Measurements from ENCODE around the gene METTL16. TPM values are rescaled to one million over a fixed set of nuclear protein-coding genes. Genes with fewer than 3 reads are reported as not detected.

The METTL16 gene
- polyA plus RNA-seq, 3 donors from 2014 or later, result 7.9 to 23.8 (median 11.8) TPM

- peaks cover 0 to 5% (median 0%) of the 10 kb centered on the region in 3 donors for H3K36me3 Mint-ChIP-seq
- peaks cover 0 to 3% (median 0%) of the 10 kb centered on the region in 3 donors for H3K27me3 Mint-ChIP-seq (ENCODE audit: low read depth in 3 of 3)
- DNase-seq, result no peak
- H3K9me3 Mint-ChIP-seq, result no peaks in the 10 kb centered on the region
- H3K4me3 Mint-ChIP-seq, result no peak overlapping the region
- no peak overlapping the region for H3K27ac Mint-ChIP-seq
- peaks cover 32 to 67% of the 10 kb centered on the region in 2 donors for H3K4me1 Mint-ChIP-seq
These were observed 26.1 kb downstream of the METTL16 start for GRCh38 chr17:2485543-2485942.

DNA sequence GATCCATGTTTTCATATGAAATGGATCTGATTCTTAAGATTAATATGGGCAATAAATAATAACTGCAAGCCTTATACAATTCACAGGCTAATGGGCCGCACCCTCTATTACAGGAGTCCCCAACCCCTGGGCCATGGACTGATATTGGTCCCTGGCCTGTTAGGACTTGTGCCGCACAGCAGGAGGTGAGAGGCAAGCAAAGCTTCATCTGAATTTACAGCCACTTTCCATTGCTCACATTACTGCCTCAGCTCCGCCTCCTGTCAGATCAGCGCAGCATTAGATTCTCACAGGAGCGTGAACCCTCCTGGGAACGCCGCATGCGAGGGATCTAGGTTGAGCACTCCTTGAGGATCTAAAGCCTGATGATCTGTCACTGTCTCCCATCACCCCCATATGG is 26.8 kb downstream of the METTL16 start:
- Mint-ChIP-seq H3K4me1 (peaks cover 32 to 66% of the 10 kb centered on the region in 2 donors), H3K9me3 (no peaks in the 10 kb centered on the region), H3K36me3 (peaks cover 0 to 5% (median 3%) of the 10 kb centered on the region in 3 donors), H3K4me3 (no peak overlapping the region), H3K27ac (no peak overlapping the region), H3K27me3 (ENCODE audit: low read depth in 3 of 3) (peaks cover 0 to 3% (median 0%) of the 10 kb centered on the region in 3 donors)
- DNase-seq, result no peak

DNA sequence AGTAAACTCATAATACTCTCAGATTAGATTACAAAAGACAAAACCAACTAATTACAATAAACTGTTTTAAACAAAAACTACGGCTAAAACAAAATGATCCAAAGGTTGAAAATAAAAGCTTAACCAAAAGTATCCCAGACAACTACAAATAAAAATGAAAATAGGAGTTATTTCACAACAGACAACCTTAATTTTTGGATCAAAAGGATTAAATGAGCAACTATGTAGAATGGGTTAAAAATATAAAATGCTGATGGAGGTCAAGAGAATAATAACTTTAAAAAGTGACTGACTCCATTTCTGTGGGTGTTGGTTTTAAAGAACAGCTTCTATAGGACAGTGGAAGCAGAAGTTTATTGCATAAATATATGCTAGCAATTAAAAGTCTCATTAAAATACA is 28.6 kb downstream of the METTL16 start:
- DNase-seq, result no peak
- H3K36me3 Mint-ChIP-seq, result peaks cover 0 to 4% (median 1%) of the 10 kb centered on the region in 3 donors
- H3K27me3 Mint-ChIP-seq (ENCODE audit: low read depth in 3 of 3), result peaks cover 0 to 7% (median 2%) of the 10 kb centered on the region in 3 donors
- no peak overlapping the region for H3K4me3 Mint-ChIP-seq
- H3K4me1 Mint-ChIP-seq, result peaks cover 34 to 56% of the 10 kb centered on the region in 2 donors
- H3K9me3 Mint-ChIP-seq, result no peaks in the 10 kb centered on the region
- H3K27ac Mint-ChIP-seq, result peak overlapping the region in 2 of 6 donors; percentile 2 to 35

DNA sequence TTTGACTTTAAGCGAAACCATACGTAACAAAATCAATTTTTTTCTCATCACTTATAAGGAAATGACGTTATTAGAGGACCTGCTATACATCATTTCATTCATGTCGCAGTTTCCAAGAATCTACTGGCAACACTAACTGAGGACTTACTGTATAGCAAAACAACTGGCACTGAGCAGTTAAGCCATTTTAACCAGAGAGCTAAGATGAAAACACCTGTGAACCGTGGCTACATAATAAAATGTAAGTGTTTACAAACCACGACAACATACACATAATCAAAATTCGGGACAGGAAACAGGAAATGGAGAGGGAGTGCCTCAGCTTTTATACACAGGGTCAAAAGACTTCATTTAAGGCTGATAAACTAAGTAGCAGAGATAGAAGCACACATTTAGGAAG is 29.5 kb downstream of the METTL16 start:
- Mint-ChIP-seq H3K4me1 (peaks cover 34 to 53% of the 10 kb centered on the region in 2 donors), H3K4me3 (peak overlapping the region; percentile 8 to 60 (median 29)), H3K27ac (peak overlapping the region; percentile 13 to 84 (median 37)), H3K9me3 (no peaks in the 10 kb centered on the region), H3K36me3 (peaks cover 0 to 11% (median 6%) of the 10 kb centered on the region in 3 donors), H3K27me3 (ENCODE audit: low read depth in 3 of 3) (peaks cover 0 to 7% (median 2%) of the 10 kb centered on the region in 3 donors)
- DNase-seq, result peak in 1 of 3 donors; percentile 1

DNA sequence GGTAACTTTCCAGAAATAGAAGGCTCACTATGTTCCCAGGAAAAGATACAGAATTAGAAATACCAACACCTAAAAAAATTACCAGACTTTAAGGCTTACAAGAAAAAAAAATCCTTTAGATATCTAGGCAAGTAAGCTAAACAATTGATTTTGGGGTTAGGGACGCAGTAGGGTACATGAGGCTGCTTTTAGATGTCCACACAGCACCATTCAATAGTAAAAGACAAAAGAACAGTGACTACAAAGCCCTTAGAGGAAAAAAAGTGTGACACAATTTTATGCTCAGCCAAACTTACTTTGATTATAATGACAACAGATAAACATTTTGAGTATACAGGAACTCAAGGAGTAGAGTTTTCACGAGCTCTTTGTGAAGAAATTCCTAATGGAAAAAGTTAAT is 29.9 kb downstream of the METTL16 start:
- Mint-ChIP-seq H3K4me3 (peak overlapping the region in 1 of 5 donors; percentile 23), H3K4me1 (peaks cover 32 to 48% of the 10 kb centered on the region in 2 donors), H3K27me3 (ENCODE audit: low read depth in 3 of 3) (peaks cover 0 to 8% (median 2%) of the 10 kb centered on the region in 3 donors), H3K27ac (peak overlapping the region in 4 of 6 donors; percentile 19 to 84 (median 55)), H3K36me3 (peaks cover 0 to 11% (median 6%) of the 10 kb centered on the region in 3 donors), H3K9me3 (no peaks in the 10 kb centered on the region)
- no peak for DNase-seq

DNA sequence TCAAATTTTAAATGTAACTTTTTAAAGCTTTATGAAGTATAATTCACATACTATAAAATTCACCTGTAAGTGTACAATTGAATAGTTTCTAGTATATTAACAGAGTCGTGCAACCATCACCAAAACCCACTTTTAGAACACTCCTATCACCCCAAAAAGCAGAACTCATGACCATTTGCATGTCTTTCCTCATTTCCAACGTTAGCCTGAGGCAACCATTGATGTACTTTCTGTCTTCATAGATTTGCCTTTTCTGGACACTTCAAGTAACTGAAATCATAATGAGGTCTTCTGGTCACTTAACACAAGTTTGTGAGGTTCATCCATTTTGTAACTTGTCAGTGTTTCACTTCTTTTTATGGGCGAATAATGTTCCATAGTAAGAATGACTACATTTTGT is 33.2 kb downstream of the METTL16 start:
- Mint-ChIP-seq H3K9me3 (no peaks in the 10 kb centered on the region), H3K27ac (peak overlapping the region in 1 of 6 donors; percentile 24), H3K4me1 (peaks cover 25 to 31% of the 10 kb centered on the region in 2 donors), H3K36me3 (peaks cover 18 to 32% (median 23%) of the 10 kb centered on the region in 3 donors), H3K4me3 (no peak overlapping the region), H3K27me3 (ENCODE audit: low read depth in 3 of 3) (peaks cover 0 to 7% (median 2%) of the 10 kb centered on the region in 3 donors)
- no peak for DNase-seq

GRCh38 chr17:2475056-2475455 is 36.6 kb downstream of the METTL16 start:
- Mint-ChIP-seq H3K9me3 (no peaks in the 10 kb centered on the region), H3K4me1 (peaks cover 0 to 2% of the 10 kb centered on the region in 2 donors), H3K36me3 (peaks cover 26 to 46% (median 31%) of the 10 kb centered on the region in 3 donors), H3K27ac (no peak overlapping the region), H3K4me3 (no peak overlapping the region), H3K27me3 (ENCODE audit: low read depth in 3 of 3) (peaks cover 0 to 5% (median 2%) of the 10 kb centered on the region in 3 donors)
- DNase-seq, result no peak

DNA sequence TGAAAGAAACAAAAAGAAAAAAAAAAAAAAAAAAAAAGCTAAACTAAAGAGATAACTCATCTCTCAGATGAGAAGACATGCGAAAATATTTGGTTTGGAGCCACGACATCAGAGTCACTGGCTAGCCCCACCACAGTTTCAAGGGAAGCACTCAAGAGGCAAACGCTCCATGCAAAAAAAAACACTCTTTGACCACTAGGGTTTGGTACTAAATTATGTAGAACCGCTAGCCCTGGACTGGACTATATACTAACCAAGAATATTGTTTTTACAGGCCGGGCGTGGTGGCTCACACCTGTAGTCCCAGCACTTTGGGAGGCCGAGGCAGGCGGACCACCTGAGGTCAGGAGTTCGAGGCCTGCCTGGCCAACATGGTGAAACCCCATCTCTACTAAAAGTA is 37.3 kb downstream of the METTL16 start:
- no peak for DNase-seq
- Mint-ChIP-seq H3K4me3 (no peak overlapping the region), H3K36me3 (peaks cover 26 to 51% (median 34%) of the 10 kb centered on the region in 3 donors), H3K9me3 (no peaks in the 10 kb centered on the region), H3K27ac (no peak overlapping the region), H3K27me3 (ENCODE audit: low read depth in 3 of 3) (peaks cover 0 to 2% (median 1%) of the 10 kb centered on the region in 3 donors), H3K4me1 (peaks cover 0 to under 1% of the 10 kb centered on the region in 2 donors)

DNA sequence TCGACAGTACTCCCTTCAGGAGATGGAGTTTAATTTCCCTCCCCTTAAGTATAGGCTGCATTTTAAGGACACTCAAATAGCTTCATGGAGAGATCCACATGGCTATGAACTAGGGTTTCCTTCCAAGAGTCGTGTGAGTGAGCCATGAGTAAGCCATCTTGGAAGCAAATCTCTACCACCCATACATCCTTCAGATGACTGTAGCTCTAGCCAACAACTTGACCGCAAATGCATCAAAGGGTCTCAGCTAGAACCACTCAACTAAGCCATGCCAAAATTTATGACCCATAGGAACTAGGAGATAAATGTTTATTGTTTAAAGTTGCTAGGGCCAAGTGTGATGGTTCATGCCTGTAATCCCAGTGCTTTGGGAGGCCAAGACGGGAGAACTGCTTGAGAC is 43.4 kb downstream of the METTL16 start:
- Mint-ChIP-seq H3K27ac (no peak overlapping the region), H3K4me1 (no peaks in the 10 kb centered on the region), H3K27me3 (ENCODE audit: low read depth in 3 of 3) (no peaks in the 10 kb centered on the region), H3K36me3 (peaks cover 17 to 39% (median 25%) of the 10 kb centered on the region in 3 donors), H3K9me3 (no peaks in the 10 kb centered on the region), H3K4me3 (no peak overlapping the region)
- DNase-seq, result no peak

DNA sequence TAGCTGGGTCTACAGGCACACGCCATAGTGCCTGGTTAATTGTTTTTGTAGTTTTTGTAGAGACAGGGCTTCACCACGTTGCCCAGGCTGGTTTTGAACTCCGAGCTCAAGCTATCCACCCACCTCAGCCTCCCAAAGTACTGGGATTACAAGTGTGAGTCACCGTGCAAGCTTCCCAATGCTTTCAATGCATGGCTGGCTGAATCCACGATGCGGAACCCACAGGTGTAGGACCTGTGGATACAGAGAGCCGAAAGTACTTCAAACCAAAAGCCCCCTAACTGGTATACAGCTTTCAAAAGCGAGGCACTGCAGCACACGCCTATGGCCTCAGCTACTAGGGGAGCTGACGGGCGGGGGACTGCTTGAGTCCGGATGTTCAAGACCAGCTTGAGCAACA is 44.8 kb downstream of the METTL16 start:
- Mint-ChIP-seq H3K36me3 (peaks cover 17 to 39% (median 22%) of the 10 kb centered on the region in 3 donors), H3K9me3 (no peaks in the 10 kb centered on the region), H3K27ac (no peak overlapping the region), H3K27me3 (ENCODE audit: low read depth in 3 of 3) (no peaks in the 10 kb centered on the region), H3K4me1 (no peaks in the 10 kb centered on the region), H3K4me3 (no peak overlapping the region)
- no peak for DNase-seq

GRCh38 chr17:2462481-2462880 is 49.2 kb downstream of the METTL16 start:
- Mint-ChIP-seq H3K36me3 (peaks cover 15 to 38% (median 16%) of the 10 kb centered on the region in 3 donors), H3K27me3 (ENCODE audit: low read depth in 3 of 3) (no peaks in the 10 kb centered on the region), H3K4me3 (no peak overlapping the region), H3K27ac (peak overlapping the region in 1 of 6 donors; percentile 56), H3K4me1 (no peaks in the 10 kb centered on the region), H3K9me3 (no peaks in the 10 kb centered on the region)
- no peak for DNase-seq

GRCh38 chr17:2459917-2460271 is 51.8 kb downstream of the METTL16 start:
- Mint-ChIP-seq H3K4me1 (no peaks in the 10 kb centered on the region), H3K4me3 (no peak overlapping the region), H3K27me3 (ENCODE audit: low read depth in 3 of 3) (no peaks in the 10 kb centered on the region), H3K9me3 (no peaks in the 10 kb centered on the region), H3K27ac (peak overlapping the region in 1 of 6 donors; percentile 8), H3K36me3 (peaks cover 15 to 33% (median 16%) of the 10 kb centered on the region in 3 donors)
- no peak for DNase-seq

DNA sequence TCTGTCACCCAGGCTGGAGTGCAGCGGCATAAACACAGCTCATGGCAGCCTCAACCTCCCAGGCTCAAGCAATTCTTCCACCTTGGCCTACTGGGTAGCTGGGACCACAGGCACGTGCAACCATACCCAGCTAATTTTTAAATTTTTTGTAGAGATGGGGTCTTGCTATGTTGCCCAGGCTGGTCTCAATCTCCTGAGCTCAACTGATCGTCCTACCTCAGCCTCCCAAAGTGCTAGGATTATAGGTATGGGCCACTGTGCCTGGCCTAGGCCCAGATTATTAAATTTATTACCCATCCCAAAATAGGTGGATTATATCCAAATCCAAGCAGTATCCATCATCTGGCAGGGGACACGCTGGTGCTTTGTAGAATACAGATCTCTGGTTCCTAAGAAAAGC is 53.8 kb downstream of the METTL16 start:
- DNase-seq, result no peak
- Mint-ChIP-seq H3K27ac (no peak overlapping the region), H3K4me3 (no peak overlapping the region), H3K9me3 (no peaks in the 10 kb centered on the region), H3K36me3 (peaks cover 12 to 27% (median 13%) of the 10 kb centered on the region in 3 donors), H3K4me1 (no peaks in the 10 kb centered on the region), H3K27me3 (ENCODE audit: low read depth in 3 of 3) (no peaks in the 10 kb centered on the region)

- Mint-ChIP-seq H3K9me3 (no peaks in the 10 kb centered on the region), H3K36me3 (peaks cover 7 to 15% (median 12%) of the 10 kb centered on the region in 3 donors), H3K4me3 (no peak overlapping the region), H3K27ac (peak overlapping the region in 1 of 6 donors; percentile 28), H3K27me3 (ENCODE audit: low read depth in 3 of 3) (no peaks in the 10 kb centered on the region), H3K4me1 (peaks cover 0 to 1% of the 10 kb centered on the region in 2 donors)
- DNase-seq, result no peak
These were observed 55.2 kb downstream of the METTL16 start for GRCh38 chr17:2456475-2456874.

GRCh38 chr17:2455956-2456355 is 55.7 kb downstream of the METTL16 start:
- Mint-ChIP-seq H3K4me1 (peaks cover 0 to 1% of the 10 kb centered on the region in 2 donors), H3K27me3 (ENCODE audit: low read depth in 3 of 3) (no peaks in the 10 kb centered on the region), H3K27ac (no peak overlapping the region), H3K36me3 (peaks cover 7 to 15% (median 12%) of the 10 kb centered on the region in 3 donors), H3K9me3 (no peaks in the 10 kb centered on the region), H3K4me3 (no peak overlapping the region)
- DNase-seq, result no peak

All from immature natural killer cell (primary cell).